Heart left ventricle (tissue), 13 donors: ENCODE measurements around the gene NAT10.

Experiments used
- CTCF ChIP-seq, 12 donors: fragments of 200-600 bp; sonication (generic) in 4 of 12; IDR thresholded peaks; one replicate each; pipeline versions ENCODE4 v1.5.0 to v1.8.0; 2018 to 2022; ENCODE audit warnings: antibody characterized with exemption in 12 of 12, mild to moderate bottlenecking in 5 of 12
- POLR2A ChIP-seq, 2 donors: fragments of 450-650 bp; IDR thresholded peaks; one replicate each; pipeline ENCODE4 v1.6.1; 2017; ENCODE audit warnings: antibody characterized with exemption in 2 of 2, mild to moderate bottlenecking in 2 of 2, moderate library complexity in 2 of 2
- donor health status: ischemic (EF 13 %, LVEDD 7.1; RV severe dilation, severe dysfunction).
- donor health status: DM: no; HTN: yes; CAD: no.
- donor health status: DM: no; HTN: no; CAD: no.
- donor health status: ischemic (EF 25% LVEDD 6.9; RV normal size, moderate dysfunction).
- donor health status: ischemic (EF 25% LVEDD 5.7; RV mildly dilated, moderate dysfunction).
- donor health status: ischemic (EF 35%, LVEDD 5.7; RV mildly dilated, moderate dysfunction).
- donor health status: nonischemic (EF 11% LVEDD 7.7; RV severe dilation, severe dysfunction).
- donor health status: DM: yes; HTN: yes; CAD: no.
- donor health status: PGD.
- donor health status: ischemic (EF 29% LVEDD 5.4; RV normal size, mild dysfunction).
- donor health status: nonischemic (EF 23%, LVEDD 6.1; RV moderate dilation, normal function).

GRCh38 chr11:34168642-34169420 lies 63.4 kb downstream of the NAT10 start:
- TF ChIP-seq POLR2A (IDR thresholded peaks at IDR 0.05) (no peak), CTCF (IDR thresholded peaks at IDR 0.05) (no peak)
